Activated CD4-positive, alpha-beta T cell treated with anti-CD3 and anti-CD28 coated beads, Interleukin-2, amount 50 U/mL, for 16 hours (primary cell): ENCODE data around the gene GSTA2.
"Not testable (repeated sequence)": the region's sequence is repeated elsewhere in the genome, so short reads cannot be mapped to it uniquely, and the experiment has no call there.

Experiments used
- DNase-seq: peaks from one replicate; pipeline ENCODE4 v3.0.0-alpha.2; 2020

The GSTA2 gene

GRCh38 chr6:52759085-52759484 lies 4.2 kb downstream of the GSTA2 start:
- DNase-seq: no peak

DNA sequence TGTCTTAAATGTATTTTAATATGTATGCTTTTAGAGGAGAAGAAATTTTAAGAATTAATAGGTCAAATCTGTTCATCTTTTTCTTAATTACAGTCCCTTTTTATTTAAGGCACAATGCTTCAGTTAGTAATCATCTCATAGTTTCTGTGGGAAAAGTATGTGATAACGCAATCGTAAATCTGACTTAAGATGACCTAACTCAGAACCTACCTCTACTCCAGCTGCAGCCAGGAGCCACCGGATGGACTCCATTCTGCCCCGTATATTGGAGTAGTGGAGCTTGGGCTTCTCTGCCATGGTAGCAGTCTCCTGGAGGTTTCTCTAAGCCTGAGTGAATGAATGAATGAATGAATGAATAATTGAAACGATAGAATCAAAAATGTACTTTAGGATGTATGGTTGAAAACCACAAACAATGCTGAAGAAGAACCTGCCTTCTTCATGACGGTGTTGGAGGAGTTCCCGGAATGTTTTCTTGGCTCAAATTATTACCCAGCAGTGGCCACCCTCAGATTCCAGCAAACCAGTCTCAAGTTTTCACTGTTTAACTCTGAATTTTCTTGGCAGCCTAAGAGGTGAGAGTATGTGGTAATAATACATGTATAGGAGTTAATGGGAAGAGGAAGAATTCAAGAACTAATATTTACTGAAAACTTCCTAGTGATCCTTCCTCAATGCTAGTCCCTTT lies 5.5 kb downstream of the GSTA2 start:
- not testable (repeated sequence) for DNase-seq

- no peak for DNase-seq
These were observed 8.8 kb downstream of the GSTA2 start for GRCh38 chr6:52754443-52754842.

DNA sequence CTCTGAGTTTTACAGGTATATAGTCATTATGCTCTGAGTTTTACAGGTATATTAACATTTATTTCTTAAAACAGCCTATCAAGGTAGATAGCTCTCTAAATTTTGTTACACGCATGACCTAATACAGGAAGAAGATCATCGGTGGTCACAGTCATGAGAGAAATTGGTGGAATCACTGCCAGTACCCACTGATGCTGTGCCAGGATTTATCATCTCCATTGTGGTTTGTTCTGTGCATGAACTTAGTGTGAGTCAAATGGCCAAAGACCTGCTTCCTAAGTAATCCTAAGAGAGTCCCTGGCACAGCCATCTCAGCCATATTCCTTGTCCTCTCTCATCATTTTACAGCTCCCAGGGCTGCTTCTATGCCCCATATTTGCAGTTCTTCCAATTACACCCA lies 10.1 kb downstream of the GSTA2 start:
- not testable (repeated sequence) for DNase-seq

GRCh38 chr6:52752310-52752709 lies 11.0 kb downstream of the GSTA2 start:
- no peak for DNase-seq

- no peak for DNase-seq
These were observed 13.6 kb downstream of the GSTA2 start for GRCh38 chr6:52749556-52750152.

DNA sequence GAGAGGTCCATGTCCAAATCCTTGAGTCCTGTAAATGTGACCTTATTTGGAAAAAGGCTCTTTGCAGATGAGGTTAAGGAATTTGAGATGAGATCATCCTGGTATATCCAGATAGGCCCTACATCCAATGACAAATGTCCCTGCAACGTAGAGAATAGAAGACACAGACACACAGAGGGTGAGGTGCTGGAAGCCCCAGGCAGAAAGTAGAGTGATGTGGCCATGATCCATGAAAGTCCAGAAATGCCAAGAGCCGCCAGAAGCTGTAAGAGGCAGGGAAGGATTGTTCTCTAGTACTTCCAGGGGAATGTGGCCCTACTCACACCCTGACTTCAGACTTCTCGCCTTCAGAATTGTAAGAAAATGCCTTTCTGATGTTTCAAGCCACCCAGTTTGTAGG lies 16.0 kb downstream of the GSTA2 start:
- not testable (repeated sequence) for DNase-seq

DNA sequence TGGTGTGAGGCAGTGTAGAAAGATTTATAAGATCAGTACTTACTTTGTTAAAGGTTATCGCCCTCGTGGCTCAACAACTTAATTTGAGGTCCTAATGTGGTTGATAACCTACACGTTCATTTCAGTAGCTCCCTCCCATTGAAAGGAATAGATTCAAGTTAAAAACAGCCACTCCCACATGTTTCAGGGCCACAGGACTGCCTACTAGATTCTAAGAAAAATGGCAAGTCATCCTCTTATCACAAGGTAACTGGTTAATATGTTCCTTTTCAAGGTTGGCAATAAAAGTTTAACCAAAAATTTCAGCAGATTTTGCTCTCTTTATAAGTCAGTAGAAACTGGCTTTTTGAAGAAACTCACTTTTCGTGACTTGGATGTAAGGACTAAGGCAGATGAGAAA lies 17.1 kb downstream of the GSTA2 start:
- DNase-seq: no peak

DNA sequence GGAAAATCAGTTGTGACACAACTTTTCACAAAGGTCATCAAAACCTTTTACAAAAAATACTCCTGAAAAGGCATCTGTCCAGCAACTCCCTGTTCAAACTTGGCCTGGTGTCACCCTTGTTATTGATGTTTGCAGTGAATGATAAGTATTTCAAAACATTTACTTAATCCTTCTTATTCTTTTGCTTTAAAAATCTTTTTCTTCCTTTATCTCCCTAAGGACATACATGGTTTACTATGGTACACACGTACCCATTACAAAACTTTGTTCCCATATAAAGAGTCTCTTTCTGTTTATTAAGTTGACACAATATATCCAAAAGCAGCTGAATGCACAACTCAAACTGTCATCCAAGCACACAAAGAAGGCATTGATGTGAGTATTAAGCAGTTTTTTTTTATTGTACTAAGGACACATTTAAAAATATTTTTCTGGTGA lies 17.5 kb downstream of the GSTA2 start:
- DNase-seq: no peak

GRCh38 chr6:52741872-52742271 lies 21.4 kb downstream of the GSTA2 start:
- DNase-seq: no peak

DNA sequence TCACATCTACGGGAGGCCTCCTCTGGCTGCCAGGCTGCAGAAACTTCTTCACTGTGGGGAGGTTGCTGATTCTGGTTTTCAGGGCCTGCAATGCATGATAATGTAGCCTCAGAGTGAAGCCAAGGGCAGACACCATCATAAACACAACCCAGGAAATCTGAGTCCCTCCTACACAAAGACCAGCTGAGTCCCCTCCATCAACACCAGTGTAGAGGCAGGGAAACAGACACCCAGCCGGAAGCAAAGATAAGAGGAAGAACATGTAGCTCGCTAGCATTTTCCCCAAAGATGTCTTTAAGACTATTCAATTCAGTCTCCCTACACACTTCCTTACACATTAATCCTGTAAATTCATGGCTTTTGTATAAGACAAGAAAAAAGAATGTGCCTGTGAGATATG lies 23.6 kb downstream of the GSTA2 start:
- DNase-seq: no peak

- no peak for DNase-seq
These were observed 24.1 kb downstream of the GSTA2 start for GRCh38 chr6:52739134-52739533.

- no peak for DNase-seq
These were observed 27.1 kb downstream of the GSTA2 start for GRCh38 chr6:52736145-52736544.

- no peak for DNase-seq
These were observed 28.2 kb downstream of the GSTA2 start for GRCh38 chr6:52735071-52735470.

- no peak for DNase-seq
These were observed 29.2 kb downstream of the GSTA2 start for GRCh38 chr6:52734072-52734471.

DNA sequence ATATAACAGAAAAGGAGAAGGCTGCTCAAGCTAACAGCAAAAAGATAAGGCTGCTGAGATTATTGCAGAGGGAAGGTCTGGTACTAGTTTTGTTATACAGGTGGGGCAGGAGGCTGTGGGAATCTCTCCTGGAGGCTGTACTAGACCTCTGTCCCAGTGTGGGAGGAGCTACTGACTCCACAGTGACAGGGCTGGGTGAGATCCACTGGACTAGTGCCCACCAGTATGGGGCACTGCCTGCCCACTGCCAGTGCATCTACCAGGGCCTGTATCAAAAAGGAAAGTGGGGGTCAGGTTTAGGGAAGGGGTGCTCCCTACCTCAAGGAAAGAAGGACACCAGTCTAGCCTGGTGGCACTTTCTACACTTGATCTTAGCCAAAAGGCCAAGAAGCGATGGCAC lies 30.1 kb downstream of the GSTA2 start:
- DNase-seq: no peak

DNA sequence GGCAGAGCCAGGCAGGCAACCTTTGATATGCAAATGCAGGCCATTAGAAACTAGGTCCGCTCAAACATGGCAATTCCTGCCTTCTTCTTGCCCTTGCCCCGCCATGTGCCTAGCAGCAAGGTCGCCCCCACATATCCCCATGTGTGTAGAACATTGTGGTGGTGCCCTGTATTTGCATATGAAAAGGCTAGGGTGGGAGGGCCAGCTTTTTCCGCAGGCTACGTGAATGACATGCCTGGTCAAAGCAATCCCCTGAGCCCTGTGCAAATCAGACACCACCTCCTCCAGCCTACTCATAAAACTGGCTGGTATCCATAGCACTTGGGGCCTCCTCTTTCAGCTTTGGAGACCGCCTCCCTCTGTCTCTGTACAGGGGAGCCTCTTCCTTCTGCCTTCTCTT lies 31.6 kb downstream of the GSTA2 start:
- DNase-seq: no peak

DNA sequence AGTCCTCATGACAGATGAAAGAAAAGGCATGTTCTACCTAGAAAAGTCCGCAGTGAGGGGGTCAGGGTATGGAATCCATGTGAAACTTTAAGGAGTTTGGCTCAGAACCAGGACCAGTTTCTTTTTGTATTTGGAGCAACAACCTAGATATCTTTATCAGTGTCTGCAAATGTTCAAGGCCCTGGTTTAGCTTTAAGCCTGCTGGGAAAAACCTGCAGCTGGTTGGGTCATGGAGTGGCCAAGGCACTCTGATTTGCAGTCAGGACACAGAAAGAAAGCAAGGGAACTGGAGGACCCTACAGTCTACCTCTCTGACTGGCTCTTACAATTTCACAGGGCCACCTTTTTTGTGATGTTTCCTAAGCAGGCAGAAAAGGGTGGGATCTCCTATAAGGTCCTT lies 33.7 kb downstream of the GSTA2 start:
- no peak for DNase-seq

- DNase-seq: no peak
These were observed 34.9 kb downstream of the GSTA2 start for GRCh38 chr6:52728394-52728793.

GRCh38 chr6:52727908-52728307 lies 35.4 kb downstream of the GSTA2 start:
- DNase-seq: no peak

DNA sequence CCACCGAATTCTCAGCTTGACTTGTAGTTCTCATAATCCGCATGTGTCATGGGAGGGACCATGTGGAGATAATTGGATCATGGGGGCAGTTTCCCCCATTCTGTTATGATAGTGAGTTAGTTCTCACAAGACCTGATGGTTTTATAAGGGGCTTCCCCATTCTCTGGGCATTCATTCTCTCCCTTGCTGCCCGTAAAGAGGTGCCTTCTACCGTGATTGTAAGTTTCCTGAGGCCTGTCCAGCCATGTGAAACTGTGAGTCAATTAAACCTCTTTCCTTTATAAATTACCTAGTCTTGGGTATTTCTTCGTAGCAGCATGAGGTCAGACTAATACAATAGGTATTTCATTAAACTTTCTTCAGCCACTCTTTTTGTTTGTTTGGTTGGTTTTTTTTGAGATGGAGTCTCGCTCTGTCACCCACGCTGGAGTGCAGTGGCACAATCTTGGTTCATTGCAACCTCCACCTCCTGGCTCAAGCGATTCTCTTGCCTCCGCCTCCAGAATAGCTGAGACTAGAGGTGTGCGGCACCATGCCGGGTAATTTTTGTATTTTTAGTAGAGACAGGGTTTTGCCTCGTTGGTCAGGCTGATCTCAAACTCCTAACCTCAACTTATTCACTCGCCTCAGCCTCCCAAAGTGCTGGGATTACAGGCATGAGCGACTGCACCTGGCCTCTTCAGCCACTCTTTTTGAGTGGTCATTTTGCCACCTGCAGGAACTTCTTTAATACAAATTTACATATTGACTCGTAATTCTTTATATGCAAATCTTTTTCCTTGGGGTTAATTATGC lies 36.3 kb downstream of the GSTA2 start:
- no peak for DNase-seq

GRCh38 chr6:52726193-52726542 lies 37.1 kb downstream of the GSTA2 start:
- DNase-seq: no peak

DNA sequence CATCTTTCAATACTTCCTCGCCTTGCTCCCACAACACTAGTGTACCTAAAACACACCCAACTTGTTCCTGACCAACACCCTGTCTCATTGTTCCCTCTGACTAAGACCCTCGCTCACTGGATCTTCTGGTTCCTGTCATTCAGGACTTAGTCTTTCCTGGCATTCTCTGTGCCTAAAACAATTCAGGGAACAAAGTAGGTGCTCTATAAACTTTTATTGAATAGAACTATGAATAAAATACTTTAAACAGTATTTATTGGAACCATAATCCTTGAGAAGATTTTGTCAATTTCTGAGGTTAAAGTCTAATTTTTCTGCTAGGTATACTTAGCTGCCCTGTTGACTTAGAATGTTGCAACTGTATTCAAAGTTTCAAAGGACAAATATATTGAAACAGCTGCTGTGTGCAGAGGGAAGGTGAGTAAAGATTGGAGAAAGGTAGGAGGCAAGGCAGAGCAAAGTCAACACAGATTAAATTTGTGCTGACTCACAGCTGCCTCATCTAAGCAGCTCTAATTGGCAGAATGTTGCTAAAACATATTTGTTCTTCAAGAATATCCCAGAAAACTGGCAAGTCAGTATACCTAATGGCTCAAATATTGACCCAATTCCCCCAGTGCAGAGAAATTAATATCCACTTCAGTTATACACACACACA lies 37.6 kb downstream of the GSTA2 start:
- no peak for DNase-seq

- no peak for DNase-seq
These were observed 38.1 kb downstream of the GSTA2 start for GRCh38 chr6:52725143-52725534.
